Adipose tissue (tissue), 3 donors: ENCODE data around the gene MSLN. TPM values are rescaled to one million over a fixed set of nuclear protein-coding genes. Genes with fewer than 3 reads are reported as not detected.

Experiments
- H3K27ac ChIP-seq: one replicate; pipeline ENCODE4 v1.5.1; 2013; ENCODE audit warnings: low read depth, low read length
- WGBS, 3 donors: extraction: QIAGEN DNeasy Blood & Tissue Kit; methylation state at CpG; one replicate each; pipeline ENCODE4 v1.1.7; 2013; 5-methylcytosine and 5-hydroxymethylcytosine counted together
- polyA plus RNA-seq, 3 donors: library from polyadenylated mRNA; stranded (reverse); fragments of 200-250 nt; gene quantifications; one replicate each; pipeline ENCODE4 v1.2.3, GENCODE V29; 2013
- donor health status: healthy with polysubstance abuse.
- donor health status: Bipolar disorder and iron deficiency.
- donor health status: healthy.

MSLN gene
- polyA plus RNA-seq, 3 donors = 0.49 to 14.2 (median 13.2) TPM

DNA sequence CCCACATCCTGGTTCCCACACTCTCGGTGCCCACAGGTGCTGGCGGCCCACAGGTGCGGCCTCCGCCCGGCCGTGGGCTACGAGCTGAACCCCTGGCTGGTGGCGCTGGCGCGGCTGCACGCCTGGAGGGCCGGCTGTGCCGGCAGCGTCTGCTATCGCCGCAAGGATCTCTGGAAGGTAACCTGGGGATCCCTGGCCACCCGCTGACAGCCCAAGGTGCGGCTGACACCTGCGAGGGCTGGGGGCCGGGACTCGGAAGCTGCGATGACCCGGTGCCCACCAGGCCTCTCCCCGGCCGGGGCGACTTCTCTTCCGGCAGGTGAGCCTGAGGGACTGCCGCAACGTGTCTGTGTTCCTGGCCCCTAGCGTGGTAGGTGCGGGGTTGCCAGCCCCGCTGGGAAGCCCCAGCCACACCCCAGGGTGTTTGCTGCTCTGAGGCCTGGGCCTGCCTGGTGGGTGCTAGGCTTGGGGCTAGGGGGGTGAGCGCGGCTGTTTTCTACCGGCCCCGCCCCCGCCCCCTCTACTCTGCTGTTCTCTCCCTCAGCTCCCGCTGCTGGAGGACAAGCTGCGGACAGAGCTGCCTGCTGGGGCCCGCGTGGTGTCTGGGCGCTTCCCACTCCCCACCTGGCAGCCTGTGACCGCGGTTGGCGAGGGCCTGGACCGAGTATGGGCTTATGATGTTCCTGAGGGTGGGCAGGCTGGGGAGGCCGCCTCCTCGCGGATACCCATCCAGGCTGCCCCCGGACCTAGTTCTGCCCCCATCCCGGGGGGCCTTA, 38.6 kb upstream of the MSLN start:
- WGBS, 3 donors = 82 to 95% (median 83%) methylated on average over 46 to 51 of the region's 51 CpGs
- H3K27ac ChIP-seq = no peak overlapping the region

DNA sequence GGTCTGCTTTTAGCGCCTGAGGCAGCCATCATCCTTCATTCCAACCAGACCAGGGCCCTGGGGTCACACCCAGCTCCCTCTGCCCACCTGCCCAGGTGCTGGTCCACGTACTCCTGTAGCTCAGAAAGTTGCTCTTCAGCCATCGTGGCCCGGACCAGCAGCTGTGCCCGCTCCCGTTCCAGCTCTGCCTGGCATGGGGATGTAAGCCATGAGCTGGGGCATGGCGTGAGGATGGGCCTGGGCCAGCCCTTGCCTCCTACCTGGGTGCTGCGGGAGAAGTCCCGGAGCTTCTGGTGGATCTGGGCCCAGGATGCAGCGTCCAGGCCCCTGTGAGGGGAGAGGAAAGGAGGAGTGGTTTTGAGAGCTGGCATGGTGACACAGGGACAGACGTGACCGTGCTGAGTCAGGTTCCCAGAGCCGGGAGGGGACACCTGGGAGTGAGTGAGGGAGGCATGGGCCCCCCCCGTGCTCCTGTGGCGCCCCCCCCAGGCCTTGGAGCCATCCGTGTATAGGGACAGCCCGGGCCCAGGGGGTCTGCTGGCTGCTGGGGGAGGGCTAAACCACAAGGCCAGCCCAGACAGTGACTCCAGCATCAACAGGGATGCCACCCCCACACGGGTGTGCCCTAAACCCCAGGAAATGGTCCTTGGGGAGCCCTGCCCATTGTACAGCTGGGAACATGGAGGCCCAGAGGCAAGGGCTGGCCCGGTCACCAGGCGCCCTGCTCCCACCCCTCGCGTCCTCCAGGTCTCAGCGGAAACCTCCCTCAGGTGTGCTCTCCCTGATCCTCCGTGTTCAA, 37.5 kb upstream of the MSLN start:
- no peak overlapping the region for H3K27ac ChIP-seq
- WGBS, 3 donors = 83 to 86% (median 85%) methylated on average over 23 to 24 of the region's 24 CpGs

- H3K27ac ChIP-seq = no peak overlapping the region
- WGBS, 3 donors = 75 to 86% (median 84%) methylated on average over 9 of the region's 9 CpGs
These were observed 36.8 kb upstream of the MSLN start for GRCh38 chr16:723695-724094.

DNA sequence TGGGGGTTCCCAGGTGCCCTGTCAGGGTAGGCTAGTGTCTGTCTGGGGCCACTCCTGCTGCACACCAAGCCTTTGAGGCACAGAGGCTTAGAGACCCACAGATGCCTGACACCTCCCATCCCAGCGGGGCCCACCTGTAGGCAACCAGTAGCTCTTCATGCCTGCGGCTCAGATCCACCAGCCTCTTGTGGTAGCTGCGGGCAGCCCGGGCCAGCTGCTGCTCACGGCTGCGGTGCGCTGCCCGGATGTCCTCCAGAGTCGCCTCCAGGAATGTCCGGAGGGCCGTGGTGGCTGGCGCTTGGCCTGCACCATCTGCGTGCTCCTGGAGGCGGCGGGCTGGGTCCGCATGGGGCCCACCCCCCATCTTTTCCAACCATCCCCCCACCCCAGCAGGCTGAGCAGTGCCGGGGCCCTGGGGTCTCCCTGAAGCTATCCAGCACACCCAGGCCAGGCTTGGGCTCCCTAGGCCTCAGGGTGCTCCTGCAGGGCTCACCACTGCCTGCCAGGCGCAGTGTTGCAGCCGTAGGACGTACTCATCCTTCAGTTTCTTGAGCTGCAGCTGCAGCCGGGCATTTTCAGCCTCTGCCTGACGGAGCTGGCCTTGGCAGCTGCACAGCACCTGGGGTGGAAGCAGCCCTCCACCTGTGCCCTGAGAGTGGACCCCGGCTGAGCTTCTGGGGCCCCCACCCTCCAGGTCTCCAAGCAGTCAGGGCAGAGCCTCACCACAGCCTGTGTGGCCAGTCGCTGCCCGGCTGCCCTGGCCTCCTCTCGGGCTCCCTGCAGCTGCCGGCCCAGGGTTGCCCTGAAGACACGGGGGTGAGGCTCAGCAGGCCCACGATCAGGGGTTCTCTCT, 36.1 kb upstream of the MSLN start:
- 62 to 66% (median 66%) methylated on average over 29 of the region's 29 CpGs for WGBS, 3 donors
- no peak overlapping the region for H3K27ac ChIP-seq

DNA sequence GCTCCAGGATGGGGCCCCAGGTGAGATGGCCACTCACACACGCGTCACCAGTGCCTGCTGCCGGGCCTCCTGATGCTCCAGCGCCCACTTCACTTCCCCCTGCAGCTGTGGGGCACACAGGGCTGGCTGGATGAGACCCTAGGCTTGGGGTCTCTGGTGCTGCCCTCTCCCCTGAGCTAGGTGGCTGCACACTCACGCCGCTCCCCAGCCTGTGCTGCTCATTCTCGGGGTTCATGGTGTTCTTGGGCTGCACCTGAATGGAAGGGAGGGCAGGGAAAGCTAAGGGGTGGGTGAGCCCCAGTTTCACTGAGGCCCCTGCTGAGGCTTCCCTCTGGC, 35.5 kb upstream of the MSLN start:
- WGBS, 3 donors = 70 to 72% (median 71%) methylated on average over 7 of the region's 7 CpGs
- H3K27ac ChIP-seq = no peak overlapping the region

- H3K27ac ChIP-seq = no peak overlapping the region
These were observed 34.9 kb upstream of the MSLN start for GRCh38 chr16:725463-726187.

GRCh38 chr16:726188-726437, 34.4 kb upstream of the MSLN start:
- H3K27ac ChIP-seq = no peak overlapping the region
- 9 to 36% (median 20%) methylated on average over 9 of the region's 9 CpGs for WGBS, 3 donors

More at GRCh38 chr16:725463-726187, 34.9 kb upstream of the MSLN start:
- WGBS, 3 donors = 67 to 76% (median 68%) methylated on average over 22 to 23 of the region's 23 CpGs

DNA sequence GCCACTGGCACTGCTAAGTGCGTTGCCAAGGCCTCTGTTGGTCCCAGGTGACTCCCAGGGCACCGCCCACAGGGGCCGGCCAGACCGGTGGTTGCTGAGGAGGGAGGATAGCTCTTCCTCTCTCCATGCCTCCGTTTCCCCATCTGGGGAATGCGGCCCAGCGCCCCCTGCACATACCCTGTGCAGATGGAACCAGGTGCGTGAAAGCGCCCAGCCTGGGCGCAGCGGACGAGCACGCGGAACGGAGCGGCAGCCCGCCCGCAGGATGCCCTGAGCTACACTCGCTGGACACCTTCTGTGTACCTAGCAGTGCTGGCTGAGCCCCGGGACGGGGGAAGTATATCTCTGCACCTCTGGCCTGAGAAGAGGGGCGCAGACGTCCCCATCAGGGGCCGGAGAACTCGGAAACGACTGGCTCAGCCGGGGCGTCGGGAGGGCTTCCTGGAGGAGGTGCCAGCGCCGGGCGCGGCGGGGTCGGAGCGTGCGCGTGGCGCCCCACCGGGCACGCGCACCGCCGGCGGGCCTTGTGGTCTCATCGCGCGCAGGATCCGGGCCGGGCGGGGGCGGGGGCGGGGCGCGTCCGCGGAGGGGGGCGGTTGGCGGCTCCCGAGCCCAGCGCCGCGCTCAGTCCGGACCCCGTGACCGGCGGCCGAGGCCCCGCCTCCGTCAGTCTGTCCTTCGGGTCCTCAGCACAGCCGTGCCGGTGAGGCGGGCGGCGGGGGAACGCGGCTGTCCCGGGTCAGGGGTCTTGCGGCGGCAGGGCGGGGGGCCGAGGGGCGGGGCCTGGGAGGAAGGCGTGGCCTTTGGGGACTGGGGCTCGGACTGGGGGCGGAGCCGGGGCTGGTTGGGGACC, 33.9 kb upstream of the MSLN start, which contains the start of the genes CCDC78 and HAGHL:
TSS of gene CCDC78 (minus strand) at position 6 of the 853 bp plus-strand sequence. CDS start 76 bp downstream, outside the sequence.
TSS of gene HAGHL (plus strand) at position 669 of the 853 bp plus-strand sequence. CDS start 404 bp downstream, outside the sequence.
- H3K27ac ChIP-seq = no peak within 1 kb of the TSS
- 2 to 3% (median 3%) methylated on average over 38 to 88 of the region's 88 CpGs for WGBS, 3 donors

- no peak overlapping the region for H3K27ac ChIP-seq
- 1% methylated on average over 52 to 61 of the region's 61 CpGs for WGBS, 3 donors
These were observed 33.1 kb upstream of the MSLN start for GRCh38 chr16:727291-727977.

- H3K27ac ChIP-seq = no peak overlapping the region
- 1 to 2% (median 1%) methylated on average over 42 to 80 of the region's 80 CpGs for WGBS, 3 donors
These were observed 32.2 kb upstream of the MSLN start for GRCh38 chr16:728131-728889.

DNA sequence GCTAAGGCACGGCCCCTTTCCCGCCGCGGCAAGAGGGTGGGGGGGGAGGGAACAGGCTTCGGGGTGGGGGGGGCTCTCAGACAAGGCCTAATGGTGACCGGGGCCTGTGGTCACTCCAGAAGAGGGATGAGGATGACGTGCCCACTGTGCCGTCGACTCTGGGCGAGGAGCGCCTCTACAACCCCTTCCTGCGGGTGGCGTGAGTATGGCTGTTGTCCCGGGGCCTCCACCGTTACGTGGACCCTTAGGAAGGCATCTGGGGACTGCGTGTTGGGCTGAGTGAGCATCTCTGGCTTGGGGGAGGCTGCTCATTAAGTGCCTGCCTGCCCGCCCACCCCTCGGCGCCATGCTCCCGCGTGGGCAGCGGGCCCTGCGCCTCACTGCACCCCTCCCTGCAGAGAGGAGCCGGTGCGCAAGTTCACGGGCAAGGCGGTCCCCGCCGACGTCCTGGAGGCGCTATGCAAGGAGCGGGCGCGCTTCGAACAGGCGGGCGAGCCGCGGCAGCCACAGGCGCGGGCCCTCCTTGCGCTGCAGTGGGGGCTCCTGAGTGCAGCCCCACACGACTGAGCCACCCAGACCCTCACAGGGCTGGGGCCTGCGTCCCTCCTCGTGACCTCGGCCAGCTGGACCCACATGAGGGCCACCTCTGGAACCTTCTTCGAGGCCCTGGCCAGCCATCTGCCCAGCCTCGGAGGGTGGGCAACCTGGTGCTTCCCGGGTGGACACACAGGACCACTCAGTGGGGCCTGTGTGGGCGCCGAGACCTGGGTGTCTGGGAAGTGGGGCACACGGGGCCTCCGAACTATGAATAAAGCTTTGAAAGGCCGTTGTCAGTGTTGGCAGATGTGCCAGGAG, 31.4 kb upstream of the MSLN start:
- 59 to 65% (median 64%) methylated on average over 49 to 55 of the region's 55 CpGs for WGBS, 3 donors

DNA sequence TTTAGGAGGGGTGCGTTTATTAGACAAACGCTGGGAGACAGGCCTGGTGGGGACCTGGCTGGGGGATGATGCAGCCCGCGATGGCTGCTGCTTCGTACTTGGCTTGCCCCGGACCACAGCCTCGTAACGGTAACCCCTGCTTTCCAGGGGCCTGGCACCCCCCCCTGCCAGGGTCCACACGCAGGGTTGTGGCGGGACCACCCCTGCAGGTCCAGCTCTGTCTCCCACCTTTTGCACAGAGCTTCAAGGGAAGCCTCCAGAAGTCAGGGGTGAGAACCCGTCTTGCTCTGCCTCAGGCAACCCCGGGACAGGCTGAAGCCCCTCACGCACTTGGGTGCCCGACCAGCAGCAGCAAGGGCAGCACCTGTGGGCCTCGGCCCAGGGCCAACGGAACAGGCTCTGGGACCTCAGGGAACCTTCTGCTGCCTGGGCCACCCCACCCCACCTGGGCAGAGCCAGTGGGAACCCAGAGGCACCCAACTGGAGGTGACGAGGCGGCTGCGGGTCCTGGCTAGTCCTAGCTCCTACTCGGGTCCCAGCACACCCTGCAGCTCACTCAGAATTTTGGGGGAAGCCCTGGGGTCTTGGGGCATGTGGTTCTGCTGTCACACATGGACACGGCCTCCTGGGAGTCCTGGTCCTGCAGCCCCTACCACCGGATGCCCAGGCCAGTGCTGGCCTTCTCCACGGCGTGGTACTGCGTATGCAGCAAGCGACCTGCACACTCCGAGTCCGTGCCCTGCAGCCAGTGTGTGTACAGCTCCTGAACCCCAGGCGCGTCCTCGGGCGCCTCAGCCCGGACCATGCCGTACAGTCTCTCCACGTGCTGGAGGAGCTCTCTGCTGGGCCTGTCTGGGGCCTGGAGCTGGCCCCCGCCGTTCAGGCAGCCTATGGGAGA, 30.5 kb upstream of the MSLN start:
- no peak overlapping the region for H3K27ac ChIP-seq
- 88 to 89% (median 89%) methylated on average over 35 to 37 of the region's 37 CpGs for WGBS, 3 donors

More for the DNA sequence above, 31.4 kb upstream of the MSLN start:
- H3K27ac ChIP-seq = no peak overlapping the region

DNA sequence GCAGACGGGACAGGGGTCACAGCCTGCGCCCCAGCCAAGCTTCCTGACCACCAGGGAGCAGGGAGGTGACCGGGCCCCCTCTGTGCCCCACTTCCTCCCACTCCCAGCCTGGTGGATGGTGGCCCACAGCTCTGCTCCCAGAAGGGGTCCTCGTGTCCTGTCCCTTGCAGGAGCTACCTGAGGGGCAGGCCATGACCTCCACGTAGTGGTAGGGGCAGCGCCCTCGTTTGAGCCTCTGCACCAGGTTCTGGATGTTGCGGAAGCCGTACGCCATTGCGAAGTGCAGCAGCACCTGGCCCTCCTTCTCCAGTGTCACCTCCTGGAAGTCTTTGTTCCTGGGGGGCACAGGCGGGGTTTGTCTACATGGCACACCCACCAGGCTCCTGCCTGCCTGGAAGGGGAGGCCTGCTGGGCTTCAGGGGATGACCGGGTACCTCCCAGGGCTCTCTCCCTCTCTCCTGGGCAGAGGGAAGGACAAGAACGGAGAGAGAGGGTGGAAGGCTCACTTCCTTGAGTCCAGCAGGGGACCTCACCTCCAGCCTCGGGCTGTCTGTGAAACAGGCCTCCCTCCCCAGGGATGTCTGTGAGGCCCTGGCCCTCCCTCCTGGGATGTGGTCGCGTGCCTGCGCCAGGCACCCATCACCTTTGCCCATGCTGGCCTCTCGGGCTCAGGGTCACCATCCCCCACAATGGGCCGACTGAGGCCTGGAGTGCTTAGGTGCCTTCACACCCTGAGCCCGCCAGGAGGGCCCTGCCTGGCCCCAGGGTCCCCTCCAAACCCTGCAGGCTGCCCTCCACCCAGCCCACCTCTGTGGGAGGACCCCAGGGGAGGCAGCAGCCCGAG, 29.6 kb upstream of the MSLN start:
- 87 to 91% (median 88%) methylated on average over 21 to 22 of the region's 22 CpGs for whole genome bisulfite sequencing, 3 donors
- H3K27ac ChIP-seq = no peak overlapping the region

DNA sequence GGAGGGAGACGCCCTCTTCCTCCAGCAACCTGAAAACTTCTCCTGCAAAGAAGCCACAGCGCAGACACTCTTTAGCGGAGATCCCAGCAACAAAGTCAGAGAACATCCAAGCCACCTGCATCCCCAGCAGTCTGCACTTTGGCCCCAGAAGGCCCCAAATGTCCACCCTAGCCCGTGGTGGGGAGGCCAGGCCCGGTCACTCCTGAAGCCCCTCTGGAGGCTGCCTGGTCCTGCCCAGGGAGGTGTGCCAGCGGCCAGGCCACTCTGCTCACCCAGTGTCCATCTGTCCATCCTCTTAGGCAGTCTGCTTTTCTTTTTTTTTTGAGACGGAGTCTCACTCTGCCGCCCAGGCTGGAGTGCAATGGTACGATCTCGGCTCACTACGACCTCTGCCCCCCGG, 28.2 kb upstream of the MSLN start:
- no peak overlapping the region for H3K27ac ChIP-seq

More for the DNA sequence above, 28.2 kb upstream of the MSLN start:
- 91 to 96% (median 95%) methylated on average over 12 of the region's 12 CpGs for WGBS, 3 donors
